ENCODE data around the gene TBX18.

TBX18 gene

GRCh38 chr6:84743616-84744015 is 20.8 kb downstream of the TBX18 start:
- no peak for DNase-seq

- DNase-seq, result no peak
These were observed 24.0 kb downstream of the TBX18 start for GRCh38 chr6:84740385-84740784.

GRCh38 chr6:84739866-84740208 is 24.6 kb downstream of the TBX18 start:
- no peak for DNase-seq

GRCh38 chr6:84738996-84739865 is 25.2 kb downstream of the TBX18 start:
- DNase-seq, result no peak

- no peak for DNase-seq
These were observed 30.5 kb downstream of the TBX18 start for GRCh38 chr6:84733889-84734288.

- no peak for DNase-seq
These were observed 32.5 kb downstream of the TBX18 start for GRCh38 chr6:84731901-84732300.

GRCh38 chr6:84731401-84731800 is 33.0 kb downstream of the TBX18 start:
- DNase-seq, result no peak

- no peak for DNase-seq
These were observed 35.8 kb downstream of the TBX18 start for GRCh38 chr6:84728602-84729001.

GRCh38 chr6:84719152-84719551 is 45.2 kb downstream of the TBX18 start:
- no peak for DNase-seq

- no peak for DNase-seq
These were observed 46.1 kb downstream of the TBX18 start for GRCh38 chr6:84718038-84718955.

- no peak for DNase-seq
These were observed 55.3 kb downstream of the TBX18 start for GRCh38 chr6:84709121-84709520.

- DNase-seq, result no peak
These were observed 57.2 kb downstream of the TBX18 start for GRCh38 chr6:84707171-84707570.

- DNase-seq, result no peak
These were observed 68.2 kb downstream of the TBX18 start for GRCh38 chr6:84696166-84696565.

- DNase-seq, result no peak
These were observed 72.3 kb downstream of the TBX18 start for GRCh38 chr6:84691978-84692623.

- DNase-seq, result no peak
These were observed 76.1 kb downstream of the TBX18 start for GRCh38 chr6:84688141-84688873.

- DNase-seq, result no peak
These were observed 77.0 kb downstream of the TBX18 start for GRCh38 chr6:84687431-84687830.

- DNase-seq, result no peak
These were observed 78.3 kb downstream of the TBX18 start for GRCh38 chr6:84685983-84686584.

GRCh38 chr6:84681693-84682326 is 82.6 kb downstream of the TBX18 start:
- DNase-seq, result no peak

- no peak for DNase-seq
These were observed 88.7 kb downstream of the TBX18 start for GRCh38 chr6:84675651-84676050.

- no peak for DNase-seq
These were observed 90.0 kb downstream of the TBX18 start for GRCh38 chr6:84674395-84674794.

- no peak for DNase-seq
These were observed 93.2 kb downstream of the TBX18 start for GRCh38 chr6:84671183-84671582.

GRCh38 chr6:84669945-84670344 is 94.5 kb downstream of the TBX18 start:
- no peak for DNase-seq
